Right lobe of liver (tissue), 6 donors: Measurements from ENCODE around the gene VSTM2B. TPM values are rescaled to one million over a fixed set of nuclear protein-coding genes. Genes with fewer than 3 reads are reported as not detected.
"Not testable (repeated sequence)": the region's sequence is repeated elsewhere in the genome, so short reads cannot be mapped to it uniquely, and the experiment has no call there.

Experiments
- ATAC-seq, 4 donors: fragments of 200-7000 bp; cut with Tn5 transposase; one replicate each; pipeline ENCODE4 v1.9.1; 2020; ENCODE audit warnings: mild to moderate bottlenecking in 4 of 4, moderate library complexity in 4 of 4
- DNase-seq, 3 donors: peaks; one replicate each; pipeline ENCODE4 v3.0.0-alpha.2; 2020
- H3K27ac ChIP-seq, 3 donors: fragments of 200-600 bp; one replicate each; pipeline ENCODE4 v1.8.0; 2022
- H3K27me3 ChIP-seq, 2 donors: fragments of 200-600 bp; one replicate each; pipeline ENCODE4 v1.8.0; 2022
- H3K36me3 ChIP-seq, 4 donors: fragments of 200-600 bp; sonication (generic) in 1 of 4; one replicate each; pipeline versions ENCODE4 v1.5.1 to v1.8.0; 2017 to 2022; ENCODE audit warnings: control low read depth in 1 of 4
- H3K4me1 ChIP-seq, 4 donors: fragments of 200-600 bp; sonication (generic) in 1 of 4; one replicate each; pipeline versions ENCODE4 v1.5.1 to v1.8.0; 2017 to 2022; ENCODE audit warnings: control low read depth in 1 of 4
- H3K4me3 ChIP-seq, 3 donors: fragments of 200-600 bp; one replicate each; pipeline ENCODE4 v1.8.0; 2022
- H3K9me3 ChIP-seq, 4 donors: fragments of 200-600 bp; sonication (generic) in 1 of 4; one replicate each; pipeline versions ENCODE4 v1.5.1 to v1.8.0; 2017 to 2022; ENCODE audit warnings: control low read depth in 1 of 4
- CTCF ChIP-seq, 4 donors: fragments of 200-600 bp in 3 of 4; fragments of 450-650 bp in 1 of 4; IDR thresholded peaks; one replicate each; pipeline versions ENCODE4 v1.5.1 to v1.8.0; 2016 to 2022; ENCODE audit warnings: antibody characterized with exemption in 4 of 4, mild to moderate bottlenecking in 2 of 4
- POLR2A ChIP-seq: fragments of 450-650 bp; IDR thresholded peaks from one replicate; pipeline ENCODE4 v1.6.1; 2017; ENCODE audit warnings: antibody characterized with exemption, mild to moderate bottlenecking
- WGBS: methylation state at CpG from one replicate; pipeline ENCODE4 v1.1.6; 2018; ENCODE audit warnings: low coverage, low lambda C conversion rate; ENCODE audit not compliant: insufficient coverage; ENCODE audit errors: missing lambda C conversion rate; 5-methylcytosine and 5-hydroxymethylcytosine counted together
- intact Hi-C, 2 donors: fragments of 100-400 bp; cut with DNase I; formaldehyde crosslinking; loops; one replicate each; pipeline versions ENCODE4 v1.11.2 to v1.14.1; 2022
- total RNA-seq, 6 experiments: library from RNA; depleted of rRNA in 2 of 6; stranded (reverse); fragments of >200 nt in 2 of 6; fragmentation: NEBNext Ultra II Directional in 3 of 6; extraction: Animal tissue kit (Norgen Biotek cat#: 25700) in 3 of 6; gene quantifications; one replicate each; pipeline versions ENCODE4 v1.1.0 to v1.2.4, GENCODE V29; 2016 to 2023
- donor health status: DM: no; HTN: yes; CAD: no.
- donor health status: DM: no; HTN: no; CAD: no.
- donor health status: DM: no; HTN: no; CAD: no.
- donor health status: DM: no; HTN: yes; CAD: no.
- donor health status: DM: no; HTN: yes; CAD: no.

Gene VSTM2B
- total RNA-seq, 6 experiments from 2014 or later: not detected

GRCh38 chr19:29554149-29554548 is 28.4 kb downstream of the VSTM2B start:
- TF ChIP-seq POLR2A (no peak), CTCF (IDR thresholded peaks at IDR 0.05) (no peak)
- intact Hi-C loops: no loop called here

DNA sequence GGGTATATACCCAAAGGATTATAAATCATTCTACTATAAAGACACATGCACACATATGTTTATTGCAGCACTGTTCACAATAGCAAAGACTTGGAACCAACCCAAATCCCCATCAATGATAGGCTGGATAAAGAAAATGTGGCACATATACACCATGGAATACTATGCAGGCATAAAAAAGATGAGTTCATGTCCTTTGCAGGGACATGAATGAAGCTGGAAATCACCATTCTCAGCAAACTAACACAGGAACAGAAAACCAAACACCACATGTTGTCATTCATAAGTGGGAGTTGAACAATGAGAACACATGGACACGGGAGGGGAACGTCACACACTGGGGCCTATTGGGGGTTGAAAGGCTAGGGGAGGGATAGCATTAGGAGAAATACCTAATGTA is 33.3 kb downstream of the VSTM2B start:
- DNase-seq, H3K4me1 ChIP-seq, ATAC-seq, H3K27ac ChIP-seq, intact Hi-C loops, H3K4me3 ChIP-seq, H3K36me3 ChIP-seq, H3K9me3 ChIP-seq, H3K27me3 ChIP-seq: not testable (repeated sequence)
- 48% methylated on average over 2 of the region's 2 CpGs for WGBS

More at GRCh38 chr19:29554149-29554548, 28.4 kb downstream of the VSTM2B start:
- no peaks in the 10 kb centered on the region for H3K36me3 ChIP-seq
- no peaks in the 10 kb centered on the region for H3K27me3 ChIP-seq
- H3K4me1 ChIP-seq: no peaks in the 10 kb centered on the region
- no peaks in the 10 kb centered on the region for H3K9me3 ChIP-seq
- H3K27ac ChIP-seq: no peak overlapping the region
- ATAC-seq: no peak
- no peak for DNase-seq
- WGBS: 63% methylated on average over 1 of the region's 1 CpG
- H3K4me3 ChIP-seq: no peak overlapping the region

- intact Hi-C loops: no loop called here
- no peak for DNase-seq
- Histone ChIP-seq H3K9me3 (no peaks in the 10 kb centered on the region), H3K27ac (no peak overlapping the region), H3K4me3 (no peak overlapping the region), H3K27me3 (no peaks in the 10 kb centered on the region), H3K36me3 (no peaks in the 10 kb centered on the region), H3K4me1 (no peaks in the 10 kb centered on the region)
- TF ChIP-seq POLR2A (no peak), CTCF (IDR thresholded peaks at IDR 0.05) (no peak)
- no peak for ATAC-seq
- 79% methylated on average over 4 of the region's 4 CpGs for WGBS
Measured at GRCh38 chr19:29559743-29560142, 33.9 kb downstream of the VSTM2B start.

DNA sequence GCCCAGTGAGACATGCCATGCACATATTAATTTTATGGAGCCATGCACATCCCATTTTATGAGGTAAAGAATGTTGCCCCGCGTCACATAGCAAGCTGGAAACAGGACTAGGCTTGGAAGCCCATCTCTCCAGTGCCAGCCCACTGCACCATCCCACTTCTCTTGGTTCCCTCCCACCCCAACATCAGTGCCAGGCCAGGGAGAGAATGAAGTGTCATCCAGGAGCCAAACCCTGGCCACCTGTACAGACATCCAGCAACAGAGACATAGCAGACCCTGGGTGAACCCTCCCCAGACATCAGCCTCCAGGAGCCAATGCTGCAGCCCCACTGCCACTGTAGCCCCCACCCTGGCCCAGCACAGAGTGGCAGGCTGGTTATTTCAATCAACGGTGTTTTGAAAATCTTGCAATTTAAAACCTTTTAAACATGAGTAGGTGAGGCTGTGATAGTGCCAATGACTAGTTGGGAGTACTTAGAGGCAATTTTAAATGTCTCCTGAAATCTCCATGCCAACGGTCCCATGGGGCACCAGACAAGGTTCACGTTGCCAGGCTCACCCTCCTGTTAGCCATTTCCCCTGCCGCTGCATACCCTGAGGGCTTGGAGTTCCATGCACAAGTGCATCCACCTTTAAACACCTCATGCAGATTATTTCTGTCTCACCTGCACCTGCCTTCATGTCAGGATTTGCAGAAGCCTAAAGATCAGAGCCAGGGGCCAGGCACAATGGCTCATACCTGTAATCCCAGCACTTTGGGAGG is 34.7 kb downstream of the VSTM2B start:
- H3K4me3 ChIP-seq: no peak overlapping the region
- H3K36me3 ChIP-seq: no peaks in the 10 kb centered on the region
- no peaks in the 10 kb centered on the region for H3K9me3 ChIP-seq
- H3K4me1 ChIP-seq: no peaks in the 10 kb centered on the region
- WGBS: 51% methylated on average over 3 of the region's 6 CpGs
- H3K27ac ChIP-seq: no peak overlapping the region
- DNase-seq (no peak), ATAC-seq (no peak)
- intact Hi-C loops: no loop called here
- TF ChIP-seq POLR2A: no peak
- no peak for TF ChIP-seq CTCF (IDR thresholded peaks at IDR 0.05)
- H3K27me3 ChIP-seq: no peaks in the 10 kb centered on the region

- no peak for DNase-seq
- Histone ChIP-seq H3K36me3 (no peaks in the 10 kb centered on the region), H3K27me3 (no peaks in the 10 kb centered on the region), H3K4me1 (no peaks in the 10 kb centered on the region), H3K27ac (no peak overlapping the region), H3K9me3 (no peaks in the 10 kb centered on the region), H3K4me3 (no peak overlapping the region)
- intact Hi-C loops: no loop called here
- WGBS: 49% methylated on average over 7 of the region's 9 CpGs
- ATAC-seq: no peak
- no peak for TF ChIP-seq CTCF (IDR thresholded peaks at IDR 0.05)
- no peak for TF ChIP-seq POLR2A
Measured at GRCh38 chr19:29561601-29562000, 35.8 kb downstream of the VSTM2B start.
